GM19193 (cell line): ENCODE measurements around the gene CBX3.

Source experiments
- POLR2A ChIP-seq: IDR thresholded peaks from 4 replicates; pipeline ENCODE4 v1.6.1; 2011; ENCODE audit not compliant: insufficient read depth, insufficient read length; ENCODE audit errors: extremely low read depth

Gene CBX3

DNA sequence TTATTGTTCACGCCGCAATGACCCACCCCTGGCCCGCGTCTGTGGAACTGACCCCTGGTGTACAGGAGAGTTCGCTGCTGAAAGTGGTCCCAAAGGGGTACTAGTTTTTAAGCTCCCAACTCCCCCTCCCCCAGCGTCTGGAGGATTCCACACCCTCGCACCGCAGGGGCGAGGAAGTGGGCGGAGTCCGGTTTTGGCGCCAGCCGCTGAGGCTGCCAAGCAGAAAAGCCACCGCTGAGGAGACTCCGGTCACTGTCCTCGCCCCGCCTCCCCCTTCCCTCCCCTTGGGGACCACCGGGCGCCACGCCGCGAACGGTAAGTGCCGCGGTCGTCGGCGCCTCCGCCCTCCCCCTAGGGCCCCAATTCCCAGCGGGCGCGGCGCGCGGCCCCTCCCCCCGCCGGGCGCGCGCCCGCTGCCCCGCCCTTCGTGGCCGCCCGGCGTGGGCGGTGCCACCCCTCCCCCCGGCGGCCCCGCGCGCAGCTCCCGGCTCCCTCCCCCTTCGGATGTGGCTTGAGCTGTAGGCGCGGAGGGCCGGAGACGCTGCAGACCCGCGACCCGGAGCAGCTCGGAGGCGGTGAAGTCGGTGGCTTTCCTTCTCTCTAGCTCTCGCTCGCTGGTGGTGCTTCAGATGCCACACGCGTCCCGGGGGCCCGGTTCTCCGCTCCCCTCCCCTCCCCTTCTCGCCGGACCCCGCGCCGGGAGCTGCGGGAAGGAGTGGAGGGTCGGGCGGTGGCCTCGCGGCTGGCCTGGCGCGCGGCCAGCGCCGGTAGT lies at the start of gene CBX3:
CBX3 (plus strand) TSS at position 499 of the 772 bp plus-strand sequence. CDS start 1,254 bp downstream, outside the sequence.
- peak; percentile 92 for TF ChIP-seq POLR2A

- TF ChIP-seq POLR2A = peak; percentile 79
Measured at GRCh38 chr7:26151953-26152781, 49.4 kb upstream of the CBX3 start, which contains the start of gene NFE2L3. TSS of gene NFE2L3 (plus strand) at chr7:26152198. CDS start at chr7:26152499, 301 bp downstream.

DNA sequence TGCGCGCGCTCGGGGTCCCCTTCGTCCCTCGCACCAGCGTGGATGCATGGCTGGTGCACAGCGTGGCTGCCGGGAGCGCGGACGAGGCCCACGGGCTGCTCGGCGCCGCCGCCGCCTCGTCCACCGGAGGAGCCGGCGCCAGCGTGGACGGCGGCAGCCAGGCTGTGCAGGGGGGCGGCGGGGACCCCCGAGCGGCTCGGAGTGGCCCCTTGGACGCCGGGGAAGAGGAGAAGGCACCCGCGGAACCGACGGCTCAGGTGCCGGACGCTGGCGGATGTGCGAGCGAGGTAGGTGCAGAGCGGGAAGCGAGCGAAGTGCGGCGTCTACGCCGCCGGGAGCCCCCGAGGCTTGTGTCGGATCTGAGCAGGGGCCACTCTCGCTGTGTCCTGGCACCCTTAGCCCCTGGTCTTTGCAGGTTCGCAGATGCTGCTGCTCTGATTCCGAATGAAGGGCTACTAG lies 48.7 kb upstream of the CBX3 start:
- peak; percentile 18 for TF ChIP-seq POLR2A

DNA sequence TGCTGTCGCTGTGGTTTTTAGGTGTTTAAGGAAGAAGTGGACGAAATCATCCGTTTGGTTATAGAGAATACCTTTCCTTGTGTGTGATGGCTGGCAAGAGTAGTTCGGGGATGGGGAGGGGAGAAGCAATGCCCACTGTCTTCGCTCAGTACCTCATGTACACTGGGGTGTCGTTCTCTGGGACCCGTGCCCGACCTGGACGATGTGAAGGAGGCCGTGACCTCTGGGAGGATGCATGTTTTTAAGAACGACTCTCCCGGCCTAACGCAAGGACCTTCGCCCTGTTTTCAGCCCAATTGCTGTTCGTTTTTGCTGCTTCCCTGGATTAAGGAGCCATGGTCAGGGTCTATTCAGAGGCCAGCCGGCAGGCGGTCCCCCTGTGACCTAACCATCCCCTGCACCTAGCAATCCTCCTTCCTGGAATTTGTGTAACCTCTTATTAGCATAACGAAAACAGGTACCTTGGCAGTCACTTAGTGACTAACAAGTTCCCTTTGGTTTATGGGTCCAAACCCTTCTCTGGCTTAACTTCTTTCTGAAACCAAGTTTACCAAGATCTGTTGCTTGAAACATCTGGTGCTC lies 48.2 kb upstream of the CBX3 start:
- TF ChIP-seq POLR2A = no peak

- TF ChIP-seq POLR2A = peak; percentile 25
Measured at GRCh38 chr7:26153823-26154783, 47.4 kb upstream of the CBX3 start.

- TF ChIP-seq POLR2A = no peak
Measured at GRCh38 chr7:26155531-26156375, 45.8 kb upstream of the CBX3 start.

- TF ChIP-seq POLR2A = no peak
Measured at GRCh38 chr7:26156451-26157420, 44.8 kb upstream of the CBX3 start.

- TF ChIP-seq POLR2A = no peak
Measured at GRCh38 chr7:26157520-26158105, 43.9 kb upstream of the CBX3 start.

GRCh38 chr7:26159243-26159642 lies 42.3 kb upstream of the CBX3 start:
- no peak for TF ChIP-seq POLR2A

- no peak for TF ChIP-seq POLR2A
Measured at GRCh38 chr7:26160896-26161295, 40.6 kb upstream of the CBX3 start.

GRCh38 chr7:26162431-26162830 lies 39.1 kb upstream of the CBX3 start:
- no peak for TF ChIP-seq POLR2A
